ENCODE data around the gene RTKN. TPM values are rescaled to one million over a fixed set of nuclear protein-coding genes. Genes with fewer than 3 reads are reported as not detected.
"Not testable (repeated sequence)": the region's sequence is repeated elsewhere in the genome, so short reads cannot be mapped to it uniquely, and the experiment has no call there.

RTKN gene
- total RNA-seq, 1 experiment from 2014 or later = 10.5 TPM

DNA sequence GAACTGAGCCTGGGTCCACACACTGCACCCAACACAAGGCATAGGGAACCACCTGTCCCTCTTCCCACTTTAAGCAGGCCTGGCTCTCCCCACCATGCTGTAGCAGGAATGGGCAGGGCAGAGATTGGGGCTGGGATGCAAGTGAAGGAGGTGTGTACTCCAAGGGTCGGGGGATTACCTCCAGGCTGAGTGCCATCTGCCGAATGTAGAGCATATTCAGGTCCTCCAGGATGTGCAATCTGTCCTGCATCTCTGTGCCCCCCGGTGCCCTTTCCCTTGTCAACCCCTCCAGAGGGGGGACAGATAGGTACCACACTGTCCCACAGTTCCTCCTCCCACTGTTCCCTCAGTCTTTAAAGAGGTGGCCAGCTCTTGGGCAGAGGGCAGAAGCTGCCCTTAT is 2.4 kb downstream of the RTKN start:
- no peak for DNase-seq (ENCODE audit: low spot score)

DNA sequence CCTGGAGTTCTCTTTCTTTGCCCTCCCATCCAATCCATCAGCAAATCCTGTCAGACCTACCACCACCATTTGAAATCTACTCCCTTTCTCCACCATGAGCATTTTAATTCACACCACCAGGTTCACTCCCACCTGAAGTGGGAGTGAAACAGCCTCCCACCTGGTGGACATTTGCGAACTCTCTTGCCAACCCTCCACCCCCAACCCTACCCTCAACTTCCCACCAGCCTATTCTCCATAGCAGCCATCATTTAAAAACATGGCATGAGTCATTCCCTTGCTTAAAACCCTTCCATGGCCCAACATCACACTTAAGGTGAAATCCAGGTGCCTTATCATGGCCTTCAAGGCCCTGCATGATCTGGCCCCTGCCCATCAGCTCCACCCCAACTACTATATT is 3.5 kb downstream of the RTKN start:
- no peak for DNase-seq (ENCODE audit: low spot score)

DNA sequence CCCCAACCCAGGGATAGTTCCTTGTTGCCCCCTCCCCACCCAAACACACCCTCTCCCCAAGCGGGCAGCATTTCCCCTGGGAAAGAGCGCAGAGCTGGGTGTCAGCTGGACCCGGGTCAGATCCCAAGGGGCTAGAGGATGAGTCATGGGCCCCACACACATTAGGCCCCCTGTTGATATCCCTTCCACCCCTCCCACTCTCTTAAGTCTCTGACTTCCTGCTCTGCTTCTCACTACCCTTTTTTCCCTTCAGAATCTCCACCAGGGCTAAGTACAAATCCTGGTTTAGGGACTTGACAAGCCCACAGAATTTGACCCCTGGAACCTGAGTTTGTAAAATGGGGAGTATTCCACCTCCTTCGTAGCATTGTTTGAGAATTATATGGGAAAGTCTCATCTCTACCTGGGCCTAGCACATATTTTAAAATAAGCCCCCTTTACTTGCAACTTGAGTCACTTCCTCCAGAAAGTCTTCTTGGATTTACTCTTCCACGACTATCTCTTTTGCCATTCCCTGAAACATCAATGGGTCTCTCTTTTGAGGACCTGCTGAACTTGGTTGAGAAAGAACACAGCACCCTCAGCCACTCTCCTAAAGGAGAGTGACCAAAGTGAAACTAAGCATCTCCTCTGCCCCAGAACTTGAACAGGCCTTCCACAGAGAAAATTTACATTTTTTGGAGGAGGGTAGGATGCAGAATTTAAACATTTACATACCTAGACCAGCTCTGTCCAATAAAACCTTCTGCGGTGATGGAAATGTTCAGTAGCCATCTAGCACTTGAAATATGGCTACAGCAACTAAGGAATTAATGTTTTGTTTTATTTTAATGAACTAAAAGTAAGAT is 4.7 kb downstream of the RTKN start:
- no peak for DNase-seq (ENCODE audit: low spot score)

DNA sequence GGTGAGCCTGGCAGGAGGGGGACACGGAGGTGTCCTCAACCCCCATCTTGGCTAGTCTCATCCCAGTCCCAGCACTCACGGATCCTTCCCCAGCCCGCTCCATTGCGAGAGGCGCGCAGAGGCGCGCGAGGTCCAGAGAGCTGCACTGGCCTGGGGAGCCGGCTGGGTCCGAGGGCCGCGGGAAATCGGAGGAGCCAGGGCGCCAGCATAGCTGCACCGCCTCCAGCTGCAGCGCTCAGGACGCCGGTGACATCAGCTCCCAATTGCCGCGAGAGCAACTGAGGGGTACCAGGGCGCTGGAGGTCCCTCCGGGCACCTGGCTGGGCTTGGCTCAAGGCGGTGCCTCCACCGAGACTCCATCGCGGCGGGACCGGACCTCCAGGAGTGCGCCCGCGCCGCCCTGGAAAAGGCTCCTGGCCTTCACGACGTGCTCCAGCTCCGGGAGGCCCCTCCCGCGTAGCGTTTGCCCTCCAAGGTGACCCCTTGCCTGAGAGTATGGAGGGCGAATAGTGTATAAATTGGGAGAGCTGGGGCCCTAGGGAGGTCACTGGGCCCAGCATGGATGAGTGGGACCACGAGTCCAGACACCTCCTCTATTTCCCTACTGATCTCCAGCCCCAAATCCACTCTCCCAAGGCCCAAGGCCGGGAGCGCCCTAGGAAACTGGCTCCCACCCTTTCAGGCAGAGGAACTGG is 5.5 kb downstream of the RTKN start:
- no peak for DNase-seq (ENCODE audit: low spot score)

DNA sequence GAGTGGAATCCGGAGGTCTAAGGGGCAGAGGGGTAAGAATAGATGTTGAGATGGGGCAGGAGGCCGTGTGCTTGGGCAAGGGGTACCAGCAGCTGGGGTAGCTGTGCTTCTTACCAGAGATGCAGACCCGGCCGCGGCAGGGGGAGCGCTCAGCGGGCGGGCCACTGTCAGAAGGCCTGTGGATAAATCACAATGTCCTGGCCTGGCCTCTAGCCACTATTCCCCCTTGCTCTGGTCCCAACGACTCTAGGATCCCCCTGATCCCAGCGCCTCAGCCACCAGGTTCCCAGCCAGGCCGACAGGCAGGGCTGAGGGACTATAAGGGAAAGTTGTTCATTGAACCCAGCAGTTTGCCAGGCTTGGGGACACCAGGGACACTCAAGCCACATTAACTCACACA is 11.2 kb downstream of the RTKN start:
- DNase-seq (ENCODE audit: low spot score) = no peak

DNA sequence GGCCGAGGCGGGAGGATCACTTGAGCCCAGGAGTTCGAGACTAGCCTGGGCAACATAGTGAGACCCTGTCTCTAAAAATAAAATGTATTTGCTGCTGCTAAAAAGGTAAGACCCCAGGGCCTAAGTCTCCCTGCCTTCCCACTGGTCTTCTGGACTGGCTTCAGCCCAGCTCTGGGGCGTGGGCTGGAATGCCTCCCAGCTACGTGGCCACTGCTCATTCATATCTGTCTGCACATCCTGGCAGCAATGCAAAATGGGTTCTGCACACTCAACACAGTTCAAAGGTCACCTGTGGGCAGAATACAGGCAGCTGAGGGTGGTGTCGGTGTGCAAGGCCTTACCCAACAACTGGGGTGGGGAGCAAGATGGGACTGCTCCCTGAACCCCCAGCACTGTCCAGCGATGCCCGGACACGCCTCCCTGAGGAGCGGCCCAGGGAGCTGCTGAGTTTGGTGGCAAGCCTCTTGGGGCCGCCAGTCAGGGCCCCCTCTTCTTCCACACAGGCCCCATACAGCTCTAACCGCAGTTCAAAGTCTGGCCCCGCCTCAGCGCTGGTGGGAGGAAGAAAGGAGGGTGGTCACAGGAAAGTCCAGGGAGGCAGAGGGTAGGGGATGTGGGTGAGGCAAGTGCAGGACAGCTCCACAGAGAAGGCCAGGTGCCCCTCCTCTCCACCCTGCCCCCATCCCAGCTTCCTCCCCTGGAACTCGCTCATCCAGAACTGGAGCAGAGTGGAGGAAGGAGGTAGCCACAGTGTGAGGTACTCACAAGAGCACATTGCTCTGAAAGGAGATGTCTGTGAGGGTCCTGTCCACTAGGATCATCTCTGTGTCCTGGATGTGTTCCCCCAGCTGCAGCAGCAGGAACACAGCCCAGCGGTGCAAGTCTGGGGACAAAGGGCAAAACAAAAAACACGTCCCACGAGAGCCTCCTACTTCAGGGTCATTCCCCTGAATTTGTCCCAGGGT is 12.0 kb downstream of the RTKN start:
- DNase-seq (ENCODE audit: low spot score) = no peak

DNA sequence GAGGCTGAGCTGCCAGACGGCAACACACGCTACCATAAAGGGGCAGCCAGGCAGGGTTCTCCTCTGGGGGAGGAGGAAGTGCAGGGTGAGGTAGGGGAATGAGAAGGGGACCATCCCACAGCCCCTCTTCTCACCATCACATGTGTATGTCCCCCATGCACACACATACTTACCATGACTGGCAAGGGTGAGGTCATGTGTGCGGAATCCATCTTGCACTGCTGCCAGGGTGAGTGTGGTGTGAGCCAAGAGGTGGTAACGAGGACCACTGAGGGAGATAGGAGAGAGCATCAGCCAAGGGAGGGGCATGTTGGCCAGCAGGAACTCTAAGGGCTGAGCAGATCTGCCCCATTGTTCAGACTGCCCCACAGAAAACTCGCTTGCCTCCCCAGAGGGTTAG is 13.1 kb downstream of the RTKN start:
- no peak for DNase-seq (ENCODE audit: low spot score)

DNA sequence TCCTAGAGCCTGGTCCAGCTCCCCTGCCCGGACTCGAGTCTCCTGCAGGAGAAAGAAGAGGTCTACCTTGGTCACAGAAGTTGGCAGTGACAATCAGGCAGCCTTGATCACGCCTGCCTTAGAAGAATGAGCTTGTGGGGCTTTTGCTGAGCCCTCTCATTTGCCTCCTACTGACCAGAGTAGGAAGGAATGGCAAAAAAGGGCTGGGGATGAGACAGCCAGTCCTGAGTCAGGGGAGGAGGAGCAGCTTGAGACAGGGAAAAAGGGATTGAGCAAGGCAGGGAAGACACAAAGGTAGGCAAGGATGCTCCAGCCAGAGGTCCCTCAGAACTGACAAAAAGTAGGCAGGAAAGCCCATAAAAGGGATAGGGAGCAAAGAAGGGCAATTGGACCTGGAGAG is 14.2 kb downstream of the RTKN start:
- DNase-seq (ENCODE audit: low spot score) = no peak

DNA sequence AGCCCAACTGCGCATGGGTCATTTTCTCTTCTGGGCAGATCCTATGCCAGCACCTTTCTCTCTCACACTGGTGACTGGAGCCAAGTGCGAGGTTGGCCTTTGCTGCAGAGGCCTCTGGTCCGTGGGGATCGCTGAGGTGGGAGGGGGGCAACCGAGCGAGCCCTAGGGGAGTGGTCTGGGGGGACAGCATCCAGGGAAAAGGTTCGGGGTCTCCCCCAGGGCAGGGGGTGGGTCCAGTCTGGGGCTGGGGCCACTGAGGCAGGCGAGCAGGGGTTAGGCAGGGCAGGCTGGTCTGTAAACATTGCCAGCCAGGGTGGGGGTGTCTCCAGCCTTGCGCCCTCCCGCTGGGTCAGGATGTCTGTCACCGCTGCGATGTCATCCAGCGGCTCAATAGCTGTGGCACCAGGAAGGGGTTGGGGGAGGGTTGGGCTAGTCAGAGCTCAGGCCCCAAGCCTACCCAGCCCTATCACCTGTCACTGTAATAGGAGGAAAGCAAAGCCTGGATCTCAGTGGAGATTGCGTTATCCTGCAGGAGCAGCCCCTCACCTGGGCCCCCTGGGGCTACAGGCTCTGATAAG is 15.5 kb downstream of the RTKN start:
- DNase-seq (ENCODE audit: low spot score) = no peak

DNA sequence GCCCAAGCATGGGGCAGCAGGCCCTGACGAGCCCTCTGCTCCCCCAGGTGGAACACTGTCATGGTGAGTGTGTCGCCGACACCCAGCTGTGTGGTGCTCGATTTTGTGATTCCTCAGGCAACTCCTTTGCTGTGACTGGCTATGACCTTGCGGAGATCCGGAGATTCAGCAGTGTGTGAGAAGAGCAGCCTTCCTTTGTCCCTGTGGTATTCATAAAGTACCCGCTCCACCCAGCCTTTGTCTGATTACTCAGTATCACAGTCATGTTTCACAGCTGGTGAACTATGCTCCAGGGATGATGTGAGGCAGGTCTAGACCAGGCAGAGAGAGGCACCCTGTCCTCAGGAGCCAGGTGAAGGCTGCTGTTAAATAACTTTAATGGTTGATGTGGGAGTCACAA is 16.2 kb downstream of the RTKN start:
- DNase-seq (ENCODE audit: low spot score) = no peak

DNA sequence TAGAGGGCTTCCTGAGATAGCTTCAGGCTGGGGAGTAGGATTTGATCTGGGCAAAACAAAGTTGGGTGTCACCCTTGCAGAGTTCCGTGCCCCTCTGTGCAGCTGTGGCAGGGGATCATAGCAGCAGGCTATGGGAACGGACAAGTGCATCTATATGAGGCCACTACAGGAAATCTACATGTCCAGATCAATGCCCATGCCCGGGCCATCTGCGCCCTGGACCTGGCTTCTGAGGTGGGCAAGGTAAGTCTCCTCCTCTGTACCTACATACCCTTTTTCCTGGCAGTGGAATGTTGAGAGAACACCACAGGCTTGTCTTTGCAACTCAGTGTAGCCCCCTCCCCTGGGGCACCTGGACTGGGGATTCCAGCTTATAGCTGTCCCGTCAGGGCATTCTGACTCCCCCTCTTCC is 16.7 kb downstream of the RTKN start:
- no peak for DNase-seq (ENCODE audit: low spot score)

DNA sequence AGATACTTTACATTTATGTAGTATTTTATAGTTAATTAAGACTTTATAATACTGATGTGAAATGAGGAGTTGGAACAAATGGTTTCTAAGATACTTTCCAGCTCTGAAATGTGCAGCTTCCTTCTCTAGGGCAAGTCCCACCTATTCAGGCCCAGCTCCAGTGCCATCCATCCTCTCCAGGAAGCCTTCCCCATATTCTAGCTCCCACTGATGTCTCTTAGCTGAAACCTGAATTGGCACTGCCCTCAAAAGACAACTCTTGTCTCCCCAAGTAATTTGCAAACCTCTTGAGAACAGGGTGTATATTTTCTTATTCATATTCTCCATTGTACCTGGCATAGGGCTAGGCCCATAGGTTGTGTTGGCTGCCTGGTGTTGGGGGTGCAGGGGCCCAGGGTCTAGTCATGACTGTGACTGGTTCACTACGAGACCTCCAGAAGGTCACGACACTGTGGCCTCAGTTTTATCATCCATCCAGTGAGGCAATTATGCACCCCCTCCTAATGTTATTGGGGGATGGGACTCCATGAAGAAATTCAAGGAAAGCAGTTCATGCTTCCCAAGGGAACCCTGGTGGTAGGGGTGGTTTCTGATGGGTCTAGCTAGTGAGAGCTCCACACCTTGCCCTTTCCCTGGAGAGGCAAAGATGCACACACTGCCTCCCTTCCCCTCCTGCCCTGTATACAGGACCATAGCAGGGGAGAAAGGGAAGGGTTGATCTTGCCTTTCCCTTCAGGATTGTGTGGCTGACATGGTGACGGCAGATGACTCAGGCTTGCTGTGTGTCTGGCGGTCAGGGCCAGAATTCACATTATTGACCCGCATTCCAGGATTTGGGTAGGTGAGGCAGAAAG is 17.4 kb downstream of the RTKN start:
- DNase-seq (ENCODE audit: low spot score) = no peak

DNA sequence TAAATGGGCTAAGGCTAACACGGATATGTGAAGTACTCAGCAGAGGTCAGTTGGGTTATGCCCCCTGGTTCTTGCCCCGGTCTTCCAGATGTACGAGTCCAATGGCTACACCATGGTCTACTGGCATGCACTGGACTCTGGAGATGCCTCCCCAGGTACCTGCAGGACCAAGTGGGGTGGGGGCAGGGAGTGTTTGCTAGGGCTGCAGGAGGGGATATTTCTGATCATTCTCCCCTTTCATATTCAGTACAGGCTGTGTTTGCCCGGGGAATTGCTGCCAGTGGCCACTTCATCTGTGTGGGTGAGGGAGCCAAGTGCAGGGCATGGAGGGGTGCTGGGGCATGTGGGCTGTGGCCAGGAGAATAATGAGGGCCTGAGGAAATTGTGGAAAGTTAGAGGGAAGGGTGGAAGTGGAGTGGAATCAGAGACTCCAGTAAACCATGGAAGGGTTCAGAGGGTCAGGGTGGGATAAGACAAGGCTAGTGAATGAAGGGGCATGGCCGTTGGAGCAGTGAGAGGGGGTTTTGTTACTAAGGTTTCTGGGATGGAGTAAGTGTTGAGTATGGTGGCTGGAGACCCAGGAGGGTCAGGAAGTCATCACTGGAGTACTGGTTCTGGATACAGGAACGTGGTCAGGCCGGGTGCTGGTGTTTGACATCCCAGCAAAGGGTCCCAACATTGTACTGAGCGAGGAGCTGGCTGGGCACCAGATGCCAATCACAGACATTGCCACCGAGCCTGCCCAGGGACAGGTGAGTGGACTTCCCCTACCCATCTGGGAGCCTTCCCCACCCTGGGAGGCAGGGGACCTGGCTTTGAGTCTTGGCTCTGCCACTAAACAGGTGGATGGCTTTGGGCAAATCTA is 18.3 kb downstream of the RTKN start:
- DNase-seq (ENCODE audit: low spot score) = no peak

DNA sequence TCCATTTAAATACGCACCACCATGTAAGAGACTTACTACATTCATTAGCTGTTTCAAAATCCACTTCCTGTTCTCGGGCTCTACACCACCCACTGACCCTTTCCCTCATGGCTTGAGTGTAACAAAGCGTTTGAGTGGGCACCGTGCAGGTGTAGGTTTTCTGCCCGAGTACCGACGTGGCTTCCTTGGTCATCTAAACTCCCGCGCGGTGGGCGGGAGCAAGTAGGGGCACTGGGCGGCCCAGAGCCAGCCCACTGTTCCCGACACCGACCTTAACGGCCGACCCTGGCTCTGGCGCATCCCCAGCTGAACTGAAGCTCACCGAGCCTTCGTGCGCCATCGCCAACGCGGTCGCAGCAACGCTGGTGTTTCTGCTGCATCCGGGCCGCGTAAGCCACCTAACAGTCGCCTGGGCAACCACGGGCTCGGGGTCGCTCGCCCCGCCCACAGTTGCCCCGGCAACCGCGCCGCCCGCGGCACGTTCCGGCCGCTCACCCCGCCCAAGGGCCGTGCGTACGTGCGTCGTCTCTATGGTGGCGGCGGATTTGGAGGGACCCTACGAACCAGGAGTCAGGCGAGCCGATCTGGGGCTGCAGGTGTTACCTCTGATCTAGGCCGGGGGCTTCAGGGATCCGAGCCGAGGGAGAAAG is 20.4 kb downstream of the RTKN start, which contains the start of the genes C2orf81 and WDR54:
Gene C2orf81, minus strand, starts transcription at position 399 of the 650 bp plus-strand sequence. Its CDS starts 59 bp downstream, at position 340.
Gene WDR54, plus strand, starts transcription at position 510 of the 650 bp plus-strand sequence. CDS start 424 bp downstream, outside the sequence.
- DNase-seq (ENCODE audit: low spot score) = peak; percentile 83

DNA sequence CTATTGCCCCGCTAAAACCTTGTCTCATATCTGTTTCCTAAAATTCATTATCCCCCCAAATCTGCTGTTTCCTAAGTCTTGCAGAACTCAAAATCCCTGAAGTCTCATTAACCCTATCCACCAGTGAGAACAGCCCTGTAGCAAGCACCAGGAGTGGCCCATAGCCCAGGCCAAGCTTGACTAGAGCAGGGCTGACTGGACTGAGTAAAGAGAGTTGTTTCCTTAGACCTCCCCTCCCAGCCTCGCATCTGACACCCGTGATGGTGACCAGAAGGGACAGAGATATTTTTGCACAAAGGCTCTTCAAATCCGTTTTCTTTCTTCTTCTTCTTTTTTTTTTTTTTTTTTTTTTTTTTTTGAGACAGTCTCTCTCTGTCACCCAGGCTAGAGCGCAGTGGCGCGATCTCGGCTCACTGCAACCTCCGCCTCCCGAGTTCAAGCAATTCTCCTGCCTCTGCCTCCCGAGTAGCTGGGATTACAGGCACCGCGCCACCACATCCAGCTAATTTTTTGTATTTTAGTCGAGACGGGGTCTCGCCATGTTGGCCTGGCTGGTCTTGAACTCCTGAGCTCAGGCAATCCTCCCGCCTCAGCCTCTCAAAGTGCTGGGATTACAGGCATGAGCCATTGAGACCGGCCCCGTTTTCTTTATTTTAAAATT is 21.2 kb downstream of the RTKN start:
- DNase-seq (ENCODE audit: low spot score) = not testable (repeated sequence)

DNA sequence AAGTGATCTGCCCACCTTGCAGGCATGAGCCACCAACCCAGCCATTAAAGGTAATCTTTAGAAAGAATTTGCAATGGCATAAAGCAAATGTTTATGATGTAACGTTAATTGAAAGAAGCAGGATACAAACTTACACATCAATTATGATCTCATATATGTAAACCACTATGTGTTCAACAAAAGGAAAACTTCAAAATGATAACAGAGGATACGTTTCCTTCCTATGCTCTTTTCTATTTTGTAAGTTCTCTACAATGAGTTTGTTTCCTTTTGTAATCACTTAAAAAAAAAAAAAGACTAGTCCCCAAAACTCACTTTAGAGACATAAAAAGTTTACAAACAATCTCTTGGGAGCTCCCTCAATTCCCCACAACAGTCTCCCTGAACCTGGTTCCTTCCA is 21.7 kb downstream of the RTKN start:
- DNase-seq (ENCODE audit: low spot score) = no peak

DNA sequence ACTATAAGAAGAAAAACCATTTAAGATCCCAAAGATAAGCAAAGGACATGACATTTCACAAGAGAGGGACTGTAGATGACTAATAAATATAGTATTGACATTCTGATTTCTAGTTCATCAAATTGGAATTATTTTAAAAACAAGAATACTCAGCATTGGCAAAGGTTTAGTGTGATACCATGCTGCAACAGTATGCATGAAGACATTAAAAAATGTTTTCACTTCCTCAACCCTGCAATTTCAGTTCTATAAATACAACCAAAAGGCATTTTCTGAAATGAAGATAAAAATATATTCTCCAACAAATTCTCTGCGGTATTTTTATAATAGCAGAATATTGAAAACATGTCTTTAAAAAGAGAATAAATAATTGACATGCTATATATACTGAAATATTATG is 22.4 kb downstream of the RTKN start:
- DNase-seq (ENCODE audit: low spot score) = no peak

DNA sequence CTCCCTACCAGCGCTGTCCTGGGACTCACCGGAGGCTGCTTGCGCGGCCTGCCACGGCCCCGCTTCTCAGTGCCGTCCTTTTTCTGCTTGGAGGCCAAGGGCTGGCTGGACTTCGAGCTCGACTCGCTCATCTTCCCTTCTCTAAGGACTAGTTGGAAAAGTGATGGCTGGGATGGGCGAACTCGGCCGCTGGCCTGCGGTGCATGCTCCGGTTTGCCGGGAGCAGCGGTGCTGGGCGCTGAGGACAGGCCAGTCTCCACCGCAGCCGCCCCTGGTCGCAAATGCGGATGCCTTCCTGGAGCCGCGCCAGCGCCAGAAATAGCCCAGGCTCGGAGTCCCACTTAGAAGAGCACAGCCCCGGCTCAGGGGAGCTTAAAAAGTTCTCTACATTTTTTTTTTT is 23.4 kb downstream of the RTKN start:
- no peak for DNase-seq (ENCODE audit: low spot score)

DNA sequence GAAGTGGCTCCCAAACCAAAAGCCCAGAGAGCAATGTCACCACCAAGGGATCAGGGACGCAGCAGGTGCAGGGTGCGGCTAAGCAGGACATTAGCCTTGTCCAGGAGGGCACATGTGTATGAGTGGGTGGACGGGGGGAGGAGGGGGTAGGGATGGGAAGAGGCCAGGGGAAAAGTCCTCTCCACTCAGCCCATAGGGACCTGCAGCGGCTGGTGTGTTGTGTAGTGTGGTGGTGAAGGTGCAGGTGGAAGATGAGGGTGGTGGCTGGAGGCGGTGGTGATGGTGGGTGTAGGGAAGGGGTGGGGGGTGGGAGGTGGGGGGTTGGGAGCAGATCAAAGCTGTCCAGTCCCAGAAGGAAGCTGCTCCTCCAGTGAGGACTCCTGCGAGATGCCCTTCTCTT is 24.0 kb downstream of the RTKN start:
- DNase-seq (ENCODE audit: low spot score) = no peak

Data from H4 (cell line).